SK-N-SH (cell line): ENCODE measurements around the gene TOLLIP. TPM values are rescaled to one million over a fixed set of nuclear protein-coding genes. Genes with fewer than 3 reads are reported as not detected.

ENCODE experiments used
- CTCF ChIA-PET: fragments of 300-600, 350-600 bp; formaldehyde crosslinking; extraction: SDS; loops from one replicate; lab custom pipeline; 2021; lab: Yijun Ruan, JAX
- POLR2A ChIA-PET: fragments of 350-600 bp; sonication (Branson Sonifier 250); formaldehyde crosslinking; extraction: SDS; loops from one replicate; lab custom pipeline; 2020; ENCODE audit warnings: antibody characterized with exemption, inconsistent platforms; lab: Yijun Ruan, JAX
- DNase-seq: peaks from one replicate; pipeline ENCODE4 v3.0.0; 2012
- H2AFZ ChIP-seq: fragments of 200-600 bp; sonication (generic); 2 replicates; pipeline ENCODE4 v1.8.1; 2016; ENCODE audit warnings: antibody characterized with exemption, mild to moderate bottlenecking, low read depth
- H3F3A ChIP-seq: fragments of 200-600 bp; sonication (generic); replicated peaks from 2 replicates; pipeline ENCODE3; 2016; ENCODE audit warnings: antibody characterized with exemption, mild to moderate bottlenecking; ENCODE audit not compliant: insufficient read depth
- H3K27ac ChIP-seq, 2 experiments: fragments of 200-500 bp in 1 of 2; fragments of 200-600 bp in 1 of 2; sonication (Bioruptor generic) in 1 of 2; sonication (generic), shearing (Covaris generic) in 1 of 2; 2 replicates each; pipeline versions ENCODE4 v1.5.1 to v1.6.1; 2014 to 2016; ENCODE audit warnings: low read depth in 2 of 2, inconsistent platforms in 1 of 2, low read length in 1 of 2, mild to moderate bottlenecking in 1 of 2, mixed read lengths in 1 of 2
- H3K27me3 ChIP-seq: fragments of 200-600 bp; sonication (generic), shearing (Covaris generic); 2 replicates; pipeline ENCODE4 v1.6.1; 2016; ENCODE audit warnings: mixed run types; ENCODE audit not compliant: insufficient read depth
- H3K36me3 ChIP-seq, 2 experiments: fragments of 200-500 bp in 1 of 2; fragments of 200-600 bp in 1 of 2; sonication (Bioruptor generic) in 1 of 2; sonication (generic) in 1 of 2; replicated peaks in 1 of 2; 2 replicates each; pipeline versions ENCODE3 to v1.5.1; 2014 to 2016; ENCODE audit warnings: low read length in 1 of 2, mild to moderate bottlenecking in 1 of 2; ENCODE audit not compliant: insufficient read depth in 2 of 2, control insufficient read depth in 1 of 2
- H3K4me1 ChIP-seq, 2 experiments: fragments of 200-500 bp in 1 of 2; fragments of 200-600 bp in 1 of 2; sonication (Bioruptor generic) in 1 of 2; sonication (generic), shearing (Covaris generic) in 1 of 2; 2 replicates each; pipeline versions ENCODE4 v1.5.1 to v1.6.1; 2014 to 2016; ENCODE audit warnings: low read depth in 1 of 2, low read length in 1 of 2, mixed run types in 1 of 2; ENCODE audit not compliant: insufficient read depth in 2 of 2, control insufficient read depth in 1 of 2
- H3K4me2 ChIP-seq: fragments of 200-600 bp; sonication (generic), shearing (Covaris generic); 2 replicates; pipeline ENCODE4 v1.6.1; 2017; ENCODE audit warnings: mixed run types
- H3K4me3 ChIP-seq, 2 experiments: fragments of 200-500 bp in 1 of 2; fragments of 200-600 bp in 1 of 2; sonication (Bioruptor generic) in 1 of 2; sonication (generic), shearing (Covaris generic) in 1 of 2; 2 replicates each; pipeline versions ENCODE4 v1.5.1 to v1.8.1; 2014 to 2016; ENCODE audit warnings: low read depth in 2 of 2, inconsistent platforms in 1 of 2, low read length in 1 of 2, mild to moderate bottlenecking in 1 of 2, mixed read lengths in 1 of 2, moderate library complexity in 1 of 2
- H3K79me2 ChIP-seq: fragments of 200-600 bp; sonication (generic); 2 replicates; pipeline ENCODE4 v1.8.1; 2017; ENCODE audit warnings: mild to moderate bottlenecking; ENCODE audit not compliant: insufficient read depth
- H3K9ac ChIP-seq: fragments of 200-600 bp; sonication (generic); 2 replicates; pipeline ENCODE4 v1.6.1; 2017; ENCODE audit warnings: mixed run types
- H3K9me2 ChIP-seq: fragments of 200-600 bp; sonication (generic); 2 replicates; pipeline ENCODE4 v1.6.1; 2017; ENCODE audit warnings: mixed run types
- H3K9me3 ChIP-seq: fragments of 200-600 bp; sonication (generic); 2 replicates; pipeline ENCODE4 v1.6.1; 2017; ENCODE audit warnings: mixed run types, mild to moderate bottlenecking, moderate library complexity
- H4K20me1 ChIP-seq: fragments of 200-600 bp; sonication (generic); 2 replicates; pipeline ENCODE4 v1.6.1; 2017; ENCODE audit warnings: mild to moderate bottlenecking, mixed run types; ENCODE audit not compliant: insufficient read depth
- CHD2 ChIP-seq: fragments of 150-350 bp; IDR thresholded peaks from 2 replicates; pipeline ENCODE4 v1.6.1; 2018; ENCODE audit warnings: low read length; ENCODE audit not compliant: partially characterized antibody
- FOXJ3 ChIP-seq: sonication (generic); formaldehyde crosslinking; IDR thresholded peaks from 2 replicates; pipeline ENCODE4 v1.5.1; 2020; ENCODE audit warnings: mild to moderate bottlenecking, missing genetic modification reagents
- FOXM1 ChIP-seq: IDR thresholded peaks from 2 replicates; pipeline ENCODE4 v1.4.0; 2012; ENCODE audit warnings: low read depth, mild to moderate bottlenecking
- GATA2 ChIP-seq: sonication (generic); formaldehyde crosslinking; IDR thresholded peaks from 2 replicates; pipeline ENCODE4 v1.5.0; 2020; ENCODE audit warnings: mild to moderate bottlenecking, missing genetic modification reagents
- MXI1 ChIP-seq: IDR thresholded peaks from 2 replicates; pipeline ENCODE4 v1.6.1; 2012; ENCODE audit warnings: mild to moderate bottlenecking, low read depth, low read length, improper control_type of control experiment
- RAD21 ChIP-seq: IDR thresholded peaks from 2 replicates; pipeline ENCODE4 v1.6.1; 2012; ENCODE audit warnings: mild to moderate bottlenecking, low read length
- RFX5 ChIP-seq: IDR thresholded peaks from 2 replicates; pipeline ENCODE4 v1.6.1; 2012; ENCODE audit warnings: mild to moderate bottlenecking, improper control_type of control experiment, low read length
- RXRA ChIP-seq: IDR thresholded peaks from 2 replicates; pipeline ENCODE4 v1.4.0; 2012; ENCODE audit warnings: low read depth, mild to moderate bottlenecking, borderline replicate concordance
- SMC3 ChIP-seq: IDR thresholded peaks from 2 replicates; pipeline ENCODE4 v1.6.1; 2012; ENCODE audit warnings: low read depth, low read length, improper control_type of control experiment
- TAF1 ChIP-seq: IDR thresholded peaks from 2 replicates; pipeline ENCODE4 v1.6.1; 2012; ENCODE audit warnings: low read depth, mild to moderate bottlenecking, low read length, moderate library complexity, borderline replicate concordance
- TCF12 ChIP-seq: IDR thresholded peaks from 2 replicates; pipeline ENCODE4 v1.4.0; 2012
- ZBTB33 ChIP-seq: IDR thresholded peaks from 2 replicates; pipeline ENCODE4 v1.4.0; 2012; ENCODE audit warnings: low read depth, borderline replicate concordance
- WGBS: methylation state at CpG from one replicate; pipeline ENCODE4 v1.1.6; 2017; ENCODE audit warnings: low lambda C conversion rate; 5-methylcytosine and 5-hydroxymethylcytosine counted together
- polyA plus RNA-seq, 3 experiments: library from polyadenylated mRNA; depleted of rRNA; stranded (reverse); fragments of >200 nt; gene quantifications; 2 replicates each; pipeline ENCODE4 v1.2.3, GENCODE V29; 2012
- TF ChIP-seq, protein P1 (sequence below): fragments of 150-350 bp; IDR thresholded peaks from 2 replicates; pipeline ENCODE4 v1.6.1; 2017; ENCODE audit warnings: antibody characterized with exemption, low read length, low read depth, borderline replicate concordance

The TOLLIP gene
- polyA plus RNA-seq, 1 of the 3 experiments (the other 2 are of a cell fraction) = 55.4 TPM

GRCh38 chr11:1297011-1297575, 12.3 kb downstream of the TOLLIP start:
- WGBS = 98% methylated on average over 9 of the region's 25 CpGs
- Histone ChIP-seq H3K79me2 (peaks cover 54% of the 10 kb centered on the region), H3K9me2 (no peaks in the 10 kb centered on the region), H3K27me3 (no peaks in the 10 kb centered on the region), H2AFZ (no peak overlapping the region), H3K9ac (no peak overlapping the region), H3K4me2 (no peak overlapping the region), H4K20me1 (peaks cover 31% of the 10 kb centered on the region), H3K9me3 (no peaks in the 10 kb centered on the region), H3F3A (no peaks in the 10 kb centered on the region), H3K36me3 (peaks cover 0 to 37% of the 10 kb centered on the region in 2 experiments), H3K4me3 (no peak overlapping the region), H3K27ac (no peak overlapping the region), H3K4me1 (no peaks in the 10 kb centered on the region; a peak in 1 of 4 replicates)
- CTCF ChIA-PET = no interaction called here
- DNase-seq = no peak
- POLR2A ChIA-PET = no interaction called here
- TF ChIP-seq SMC3 (no peak), ZBTB33 (no peak)

DNA sequence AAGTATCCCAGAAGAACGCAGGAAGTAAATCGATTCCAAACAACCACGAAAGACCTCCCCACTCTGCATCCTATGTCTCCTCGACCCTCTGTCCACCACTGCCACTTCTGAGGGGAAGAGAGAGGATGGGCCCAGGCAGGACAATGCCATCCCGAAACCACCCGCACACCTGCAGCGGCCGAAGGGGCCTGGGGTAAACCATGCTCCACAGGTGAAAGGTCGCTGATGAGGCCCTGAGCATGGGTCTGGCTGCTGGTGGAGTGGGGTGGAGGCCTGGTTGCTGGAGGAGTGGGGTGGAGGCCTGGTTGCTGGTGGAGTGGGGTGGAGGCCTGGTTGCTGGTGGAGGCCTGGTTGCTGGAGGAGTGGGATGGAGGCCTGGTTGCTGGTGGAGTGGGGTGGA, 13.1 kb downstream of the TOLLIP start:
- H3K4me2 ChIP-seq = no peak overlapping the region
- TF ChIP-seq TAF1 (no peak), CHD2 (no peak), ZBTB33 (no peak), RXRA (no peak), FOXM1 (no peak), RFX5 (no peak), GATA2 (no peak), RAD21 (no peak), MXI1 (no peak), TCF12 (no peak), FOXJ3 (CRISPR knock-in tag) (no peak), SMC3 (no peak)
- TF ChIP-seq, protein P1, sequence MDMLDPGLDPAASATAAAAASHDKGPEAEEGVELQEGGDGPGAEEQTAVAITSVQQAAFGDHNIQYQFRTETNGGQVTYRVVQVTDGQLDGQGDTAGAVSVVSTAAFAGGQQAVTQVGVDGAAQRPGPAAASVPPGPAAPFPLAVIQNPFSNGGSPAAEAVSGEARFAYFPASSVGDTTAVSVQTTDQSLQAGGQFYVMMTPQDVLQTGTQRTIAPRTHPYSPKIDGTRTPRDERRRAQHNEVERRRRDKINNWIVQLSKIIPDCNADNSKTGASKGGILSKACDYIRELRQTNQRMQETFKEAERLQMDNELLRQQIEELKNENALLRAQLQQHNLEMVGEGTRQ = no peak
- no peak overlapping the region for H3K4me3 ChIP-seq
- no peak overlapping the region for H3K9ac ChIP-seq
- H3F3A ChIP-seq = no peaks in the 10 kb centered on the region
- no peak overlapping the region for H3K27ac ChIP-seq
- DNase-seq = no peak
- H3K27me3 ChIP-seq = no peaks in the 10 kb centered on the region
- H3K79me2 ChIP-seq = peaks cover 46% of the 10 kb centered on the region
- H3K9me2 ChIP-seq = no peaks in the 10 kb centered on the region
- H2AFZ ChIP-seq = no peak overlapping the region
- H3K36me3 ChIP-seq = peaks cover 0 to 38% of the 10 kb centered on the region in 2 experiments
- no peaks in the 10 kb centered on the region for H3K4me1 ChIP-seq
- peaks cover 24% of the 10 kb centered on the region for H4K20me1 ChIP-seq
- CTCF ChIA-PET = no interaction called here
- WGBS = over 99% methylated on average over 9 of the region's 9 CpGs
- no peaks in the 10 kb centered on the region for H3K9me3 ChIP-seq
- POLR2A ChIA-PET = no interaction called here
